NK-92 (cell line): ENCODE measurements around the gene ADCY3.

Experiments used
- DNase-seq: peaks from one replicate; lab custom pipeline; 2025; ENCODE audit not compliant: unreplicated experiment; lab: John Stamatoyannopoulos, UW

The ADCY3 gene

DNA sequence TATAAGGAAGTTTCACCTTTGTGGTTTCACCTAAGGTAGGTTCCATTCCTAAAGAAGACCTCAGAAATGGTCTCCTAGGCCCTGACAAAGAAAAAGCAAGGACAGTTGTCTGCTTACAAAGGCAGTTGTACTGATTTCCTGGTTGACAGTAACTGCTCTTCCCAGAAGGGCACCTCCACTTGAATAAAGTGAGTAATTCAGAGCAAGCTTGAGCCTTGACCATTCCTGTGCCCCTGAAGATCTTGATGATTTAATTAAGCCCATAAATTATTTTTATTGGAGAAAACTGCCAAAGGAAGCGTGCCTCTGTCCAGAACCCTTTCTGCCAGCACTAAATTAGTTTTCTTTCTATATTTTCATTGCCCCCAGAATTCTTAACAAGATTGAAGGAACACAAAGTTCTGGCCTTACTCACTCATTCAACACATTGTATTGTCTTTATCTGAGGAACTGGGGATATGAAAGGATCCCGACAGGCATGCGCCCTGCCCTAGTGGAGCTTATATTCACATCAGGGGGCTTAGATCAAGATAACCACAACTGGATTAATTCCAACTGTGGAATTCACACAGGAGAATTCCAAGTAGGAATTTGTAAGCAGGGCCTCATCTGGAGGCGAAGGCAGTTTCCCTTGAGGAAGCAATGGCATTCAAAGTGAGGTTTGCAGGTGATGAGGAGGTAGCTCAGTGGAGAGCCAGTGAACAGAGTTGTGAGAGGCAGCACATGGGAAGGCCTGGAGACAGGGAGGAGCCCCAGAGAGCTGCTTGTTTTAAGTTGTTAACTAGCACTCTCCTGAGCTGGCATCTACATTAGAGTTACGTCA is 148.1 kb downstream of the ADCY3 start:
- no peak for DNase-seq

DNA sequence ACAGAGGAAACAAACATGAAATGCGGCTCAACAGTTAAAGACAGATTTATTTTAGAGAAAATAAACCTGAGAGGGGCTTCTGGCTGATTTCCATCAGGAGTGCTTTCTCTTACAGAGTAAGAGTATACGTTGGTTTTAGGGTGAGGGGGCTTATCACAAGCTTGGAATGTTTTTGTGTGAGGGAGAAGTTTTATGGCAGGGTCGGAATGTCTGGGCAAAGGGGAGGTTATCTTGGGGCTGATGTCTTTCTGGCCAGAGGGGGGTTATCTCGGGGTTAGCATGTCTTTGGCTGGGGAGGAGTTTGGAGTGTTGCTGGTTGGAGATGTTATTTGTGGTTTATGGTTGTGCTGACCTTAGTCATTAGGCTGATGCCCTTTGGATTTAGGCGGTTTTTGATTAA is 149.0 kb downstream of the ADCY3 start:
- DNase-seq: no peak
